GM12801 (cell line): ENCODE data around the gene LSG1.

ENCODE experiments used
- TF ChIP-seq, protein P1 (sequence below): IDR thresholded peaks from one replicate; pipeline ENCODE4 v1.5.1; 2011; ENCODE audit warnings: control low read depth; ENCODE audit not compliant: insufficient read length; ENCODE audit errors: extremely low read depth

LSG1 gene

DNA sequence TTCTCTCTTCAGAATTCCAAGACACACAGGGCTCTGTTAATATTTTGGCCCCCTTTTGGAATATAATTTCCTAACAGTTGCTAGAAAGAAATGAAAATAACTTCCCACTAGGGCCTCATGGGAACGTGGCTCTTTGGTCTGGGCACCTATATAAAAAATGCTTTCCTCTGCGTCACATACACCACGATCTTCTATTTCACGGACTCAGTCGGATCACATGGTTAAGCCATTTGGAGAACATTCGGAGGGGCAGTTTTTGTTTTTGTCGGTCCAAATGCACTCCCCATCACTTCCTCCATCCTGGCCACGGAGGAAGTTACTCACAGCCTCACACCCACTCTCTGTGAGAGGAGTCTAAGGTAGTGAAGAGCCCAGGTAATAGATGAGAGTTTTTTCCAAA is 59.8 kb downstream of the LSG1 start:
- TF ChIP-seq, protein P1, sequence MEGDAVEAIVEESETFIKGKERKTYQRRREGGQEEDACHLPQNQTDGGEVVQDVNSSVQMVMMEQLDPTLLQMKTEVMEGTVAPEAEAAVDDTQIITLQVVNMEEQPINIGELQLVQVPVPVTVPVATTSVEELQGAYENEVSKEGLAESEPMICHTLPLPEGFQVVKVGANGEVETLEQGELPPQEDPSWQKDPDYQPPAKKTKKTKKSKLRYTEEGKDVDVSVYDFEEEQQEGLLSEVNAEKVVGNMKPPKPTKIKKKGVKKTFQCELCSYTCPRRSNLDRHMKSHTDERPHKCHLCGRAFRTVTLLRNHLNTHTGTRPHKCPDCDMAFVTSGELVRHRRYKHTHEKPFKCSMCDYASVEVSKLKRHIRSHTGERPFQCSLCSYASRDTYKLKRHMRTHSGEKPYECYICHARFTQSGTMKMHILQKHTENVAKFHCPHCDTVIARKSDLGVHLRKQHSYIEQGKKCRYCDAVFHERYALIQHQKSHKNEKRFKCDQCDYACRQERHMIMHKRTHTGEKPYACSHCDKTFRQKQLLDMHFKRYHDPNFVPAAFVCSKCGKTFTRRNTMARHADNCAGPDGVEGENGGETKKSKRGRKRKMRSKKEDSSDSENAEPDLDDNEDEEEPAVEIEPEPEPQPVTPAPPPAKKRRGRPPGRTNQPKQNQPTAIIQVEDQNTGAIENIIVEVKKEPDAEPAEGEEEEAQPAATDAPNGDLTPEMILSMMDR: no peak

DNA sequence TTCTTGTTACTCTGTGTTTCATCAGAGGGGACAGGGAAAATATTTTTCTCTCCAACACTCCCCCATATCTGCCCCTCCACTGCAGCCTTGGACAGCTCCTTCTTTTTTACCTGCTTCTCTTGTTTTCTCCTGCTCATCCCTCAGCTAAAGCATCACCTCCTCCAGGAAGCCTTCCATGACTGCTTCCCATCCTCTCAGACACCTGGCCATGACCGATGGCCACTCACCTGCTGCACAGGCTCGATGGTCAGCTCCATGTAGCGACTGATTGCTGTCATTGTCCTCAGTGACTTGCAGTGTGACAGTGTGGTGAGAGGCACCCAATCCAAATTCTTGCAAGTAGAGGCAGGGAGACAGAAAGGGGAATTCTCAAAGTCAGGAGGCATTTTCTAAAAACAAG is 61.3 kb downstream of the LSG1 start:
- TF ChIP-seq, protein P1: no peak

DNA sequence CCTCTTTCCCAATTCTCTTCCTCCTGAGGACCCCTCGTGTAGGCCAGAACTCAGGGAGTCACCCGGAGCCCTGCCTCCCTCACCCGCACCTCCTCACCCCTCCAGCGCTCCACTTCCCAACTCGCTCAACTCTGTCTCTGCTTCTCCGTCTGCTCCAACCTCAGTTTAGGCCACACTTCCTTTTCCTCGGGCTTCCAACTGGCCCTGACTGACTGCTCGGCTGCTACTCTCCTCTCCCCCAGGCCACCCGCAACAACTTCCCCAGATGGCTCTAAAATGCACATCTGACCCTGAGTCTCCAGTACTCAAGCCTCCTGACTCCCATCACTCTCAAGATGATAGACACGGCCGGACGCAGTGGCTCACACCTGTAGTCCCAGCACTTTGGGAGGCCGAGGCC is 62.4 kb downstream of the LSG1 start:
- TF ChIP-seq, protein P1: no peak

DNA sequence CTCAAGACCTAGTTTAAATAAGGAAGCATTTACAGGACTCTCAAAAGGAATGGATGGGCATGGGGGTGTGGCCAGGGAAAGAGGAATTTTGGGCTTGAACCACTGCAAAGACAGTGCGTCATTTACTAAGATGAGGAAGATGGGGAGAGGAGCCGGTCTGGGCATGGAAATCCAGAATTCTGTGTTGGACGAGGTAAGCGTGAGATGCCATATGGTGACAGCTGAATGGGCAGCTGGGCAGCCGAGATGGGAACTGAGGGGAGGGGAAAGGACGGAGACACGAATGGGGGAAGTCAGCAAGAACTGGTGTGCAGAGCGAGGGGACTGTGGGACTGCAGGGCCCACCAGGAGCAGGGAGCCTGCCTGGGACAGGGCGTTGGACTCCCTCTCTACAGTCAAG is 63.0 kb downstream of the LSG1 start:
- TF ChIP-seq, protein P1: no peak

DNA sequence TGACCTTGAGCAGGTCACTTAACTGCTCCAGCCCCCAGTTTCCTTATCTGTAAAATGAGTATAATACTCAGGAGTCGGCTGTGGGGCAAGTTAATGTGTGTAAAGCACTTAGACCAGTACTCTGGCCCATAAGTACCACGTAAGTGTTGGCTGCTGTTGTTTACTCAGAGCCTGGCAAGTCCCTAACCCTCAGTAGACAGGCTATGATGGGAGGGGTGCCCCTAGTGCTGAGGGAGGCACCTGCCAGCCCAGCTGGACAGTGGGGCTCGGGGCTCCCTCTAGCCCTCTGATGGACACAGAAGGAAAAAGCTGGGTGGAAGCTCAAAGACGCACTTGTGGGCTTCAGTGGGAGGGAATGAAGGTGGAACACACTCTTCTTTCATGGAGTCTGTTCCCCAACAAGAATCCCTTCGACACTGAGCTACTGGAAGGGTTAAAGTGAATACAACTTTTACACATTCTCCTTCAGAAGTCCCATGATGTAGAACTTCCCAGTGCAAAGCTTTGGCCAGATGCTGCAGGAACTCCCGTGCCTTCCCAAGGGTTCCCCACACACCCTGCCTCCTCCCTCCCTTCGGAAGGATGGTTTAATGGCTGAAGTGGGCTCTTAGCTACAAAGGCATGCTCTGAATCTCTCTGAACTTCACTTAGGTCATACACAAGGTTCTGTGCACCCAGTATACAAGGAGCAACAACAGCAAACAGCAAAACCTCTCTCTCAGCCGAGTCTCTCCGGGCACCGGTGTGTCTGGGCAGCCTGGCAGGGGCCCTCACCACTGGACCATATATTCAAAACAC is 64.2 kb downstream of the LSG1 start:
- TF ChIP-seq, protein P1: no peak

DNA sequence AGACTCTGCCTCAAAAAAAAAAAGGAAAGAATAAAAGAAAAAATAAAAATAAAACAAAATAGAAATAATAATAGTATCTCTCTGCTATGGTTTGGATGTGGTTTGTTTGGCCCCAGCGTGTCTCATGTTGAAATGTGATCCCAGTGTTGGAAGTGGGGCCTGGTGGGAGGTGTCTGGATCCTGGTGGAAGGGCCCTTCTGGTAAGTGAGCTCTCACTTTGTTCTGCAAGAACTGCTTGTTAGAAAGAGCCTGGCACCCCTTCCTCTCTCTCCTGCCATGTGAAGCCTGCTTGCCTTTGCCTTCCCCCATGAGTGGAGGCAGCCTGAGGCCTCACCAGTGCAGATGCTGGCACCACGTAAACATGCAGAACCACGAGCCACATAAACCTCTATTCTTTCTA is 65.0 kb downstream of the LSG1 start:
- TF ChIP-seq, protein P1: no peak

DNA sequence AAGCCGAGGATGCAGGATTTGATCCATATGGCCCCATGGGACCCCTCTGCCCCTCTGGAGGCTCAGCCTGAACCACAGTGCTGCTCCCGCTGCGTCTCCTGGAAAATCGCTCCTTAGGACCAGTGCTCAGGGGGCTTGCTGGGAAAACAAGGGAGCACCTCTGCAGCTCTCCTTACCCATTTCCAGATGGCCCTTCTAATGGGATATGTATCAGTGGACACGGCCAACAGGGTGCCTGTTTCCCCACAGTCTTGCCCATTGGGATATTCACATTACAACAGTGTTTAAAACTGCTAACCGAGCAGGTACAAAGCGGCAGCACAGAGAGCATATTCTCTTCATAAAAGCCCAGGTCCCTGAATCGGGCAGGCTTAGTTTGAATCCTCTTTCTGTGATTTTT is 65.8 kb downstream of the LSG1 start:
- TF ChIP-seq, protein P1: no peak

DNA sequence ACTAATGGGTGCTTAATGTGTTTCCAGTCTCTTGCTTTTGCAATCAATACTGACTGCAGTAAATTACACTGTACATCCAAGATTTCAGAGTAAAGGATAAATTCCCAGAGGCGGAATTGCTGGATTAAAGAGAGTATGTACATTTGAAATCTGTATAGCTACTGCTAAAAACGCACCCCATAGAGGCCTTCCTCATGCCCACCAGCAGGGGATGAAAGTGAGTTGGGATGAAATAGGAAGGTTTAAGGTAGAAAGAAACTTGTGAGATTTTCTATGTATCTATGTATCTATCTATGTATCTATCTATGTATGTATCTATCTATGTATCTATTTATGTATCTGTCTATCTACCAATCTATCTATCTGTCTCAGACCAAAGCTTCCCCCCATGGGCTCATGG is 67.2 kb downstream of the LSG1 start:
- TF ChIP-seq, protein P1: no peak
